Mesothelial cell of epicardium (in vitro differentiated cells): ENCODE data around the gene E2F1. TPM values are rescaled to one million over a fixed set of nuclear protein-coding genes. Genes with fewer than 3 reads are reported as not detected.
A peak's percentile ranks its signal among the peaks of the same experiment; 100 is the strongest.

Experiments used
- DNase-seq, 2 experiments: peaks; one replicate each; pipeline ENCODE4 v3.0.0; 2021; ENCODE audit warnings: low spot score in 2 of 2; ENCODE audit not compliant: unreplicated experiment in 2 of 2
- H3K27ac Mint-ChIP-seq: 2 replicates; pipeline ENCODE4 v1.8.0; 2021; ENCODE audit warnings: mixed read lengths
- H3K27me3 Mint-ChIP-seq: 2 replicates; pipeline ENCODE4 v1.8.0; 2021; ENCODE audit warnings: low read depth, mixed read lengths
- H3K36me3 Mint-ChIP-seq: 2 replicates; pipeline ENCODE4 v1.8.0; 2021; ENCODE audit warnings: mixed read lengths
- H3K4me1 Mint-ChIP-seq: 2 replicates; pipeline ENCODE4 v1.8.0; 2021; ENCODE audit warnings: mixed read lengths
- H3K4me3 Mint-ChIP-seq: 2 replicates; pipeline ENCODE4 v1.8.0; 2021; ENCODE audit warnings: mild to moderate bottlenecking, moderate library complexity, mixed read lengths
- H3K9me3 Mint-ChIP-seq: 2 replicates; pipeline ENCODE4 v1.8.0; 2021; ENCODE audit warnings: mixed read lengths
- CTCF ChIP-seq: fragments of 200-600 bp; sonication (generic); IDR thresholded peaks from one replicate; pipeline ENCODE4 v1.5.0; 2021; ENCODE audit warnings: antibody characterized with exemption; ENCODE audit not compliant: unreplicated experiment
- total RNA-seq: library from RNA; stranded (reverse); gene quantifications from 3 replicates; pipeline ENCODE4 v1.2.1, GENCODE V29; 2021

E2F1 gene
- total RNA-seq, 1 donor from 2014 or later, result 16.7 TPM

- H3K27ac Mint-ChIP-seq, result no peak overlapping the region
- DNase-seq, result no peak
- peaks cover 4% of the 10 kb centered on the region for H3K36me3 Mint-ChIP-seq
- TF ChIP-seq CTCF, result no peak
- no peaks in the 10 kb centered on the region for H3K27me3 Mint-ChIP-seq
- H3K9me3 Mint-ChIP-seq, result no peaks in the 10 kb centered on the region
- H3K4me1 Mint-ChIP-seq, result peaks cover 34% of the 10 kb centered on the region
- no peak overlapping the region for H3K4me3 Mint-ChIP-seq
Observed at GRCh38 chr20:33676652-33677645, 9.2 kb downstream of the E2F1 start.

- Mint-ChIP-seq H3K4me3 (peak overlapping the region; percentile 34), H3K27ac (peak overlapping the region; percentile 79), H3K4me1 (peaks cover 35% of the 10 kb centered on the region), H3K9me3 (no peaks in the 10 kb centered on the region), H3K27me3 (no peaks in the 10 kb centered on the region), H3K36me3 (peaks cover 7% of the 10 kb centered on the region)
- no peak for TF ChIP-seq CTCF
- DNase-seq, result no peak
Observed at GRCh38 chr20:33676121-33676520, 10.1 kb downstream of the E2F1 start.

- Mint-ChIP-seq H3K27me3 (no peaks in the 10 kb centered on the region), H3K27ac (peak overlapping the region; percentile 82)
Observed at GRCh38 chr20:33675136-33675959, 10.8 kb downstream of the E2F1 start.

DNA sequence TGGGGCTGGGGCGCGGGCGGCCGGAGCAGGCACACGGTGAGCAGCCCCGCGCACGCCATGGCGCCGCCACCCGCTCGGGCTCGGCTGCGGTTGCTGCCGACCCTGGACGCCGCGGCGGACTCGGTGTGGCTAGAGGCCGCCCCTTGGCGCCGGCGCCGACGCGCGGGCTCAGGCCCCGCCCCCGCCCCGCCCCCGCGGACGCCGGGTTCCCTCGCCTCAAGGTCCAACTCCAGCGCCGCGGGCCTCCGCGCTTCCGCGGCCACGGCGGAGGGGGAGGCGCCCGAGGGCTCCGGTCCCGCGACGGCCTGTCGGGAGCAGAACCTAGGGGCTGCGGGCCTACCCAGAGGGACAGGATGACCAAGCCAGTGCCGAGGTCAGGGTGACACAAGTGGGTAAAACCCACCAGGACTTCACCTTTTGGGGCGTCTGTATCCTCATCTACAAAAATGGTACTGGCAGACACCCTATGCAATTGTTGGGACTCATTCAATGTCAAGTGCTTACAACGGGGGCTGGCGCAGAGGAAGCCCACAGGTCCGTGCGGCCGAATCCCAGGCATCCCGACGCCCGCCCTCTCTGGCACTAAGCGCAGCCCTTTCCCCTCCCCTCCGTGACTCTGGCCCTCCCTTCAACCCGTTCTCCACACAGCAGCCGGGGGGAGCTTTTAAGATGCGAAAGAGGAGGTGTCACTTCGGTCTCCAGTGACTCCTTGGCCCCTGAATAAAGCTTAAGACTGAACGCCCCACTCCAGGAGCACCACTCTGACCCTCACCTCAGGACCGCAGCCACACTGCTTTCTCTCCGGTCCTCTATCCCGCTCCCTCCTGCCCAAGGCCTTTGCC lies 11.7 kb downstream of the E2F1 start, which contains the start of gene NECAB3:
Gene NECAB3, minus strand, starts transcription at position 135 of the 842 bp plus-strand sequence. Its CDS starts 76 bp downstream, at position 59.
- H3K4me3 Mint-ChIP-seq, result peak within 1 kb of the TSS; percentile 79
- peaks cover 12% of the 10 kb centered on the region for H3K36me3 Mint-ChIP-seq
- H3K4me1 Mint-ChIP-seq, result peaks cover 35% of the 10 kb centered on the region
- TF ChIP-seq CTCF, result no peak
- H3K27ac Mint-ChIP-seq, result peak within 1 kb of the TSS; percentile 82
- DNase-seq, result peak; percentile 73 to 85
- no peaks in the 10 kb centered on the region for H3K9me3 Mint-ChIP-seq
- no peaks in the 10 kb centered on the region for H3K27me3 Mint-ChIP-seq

More at GRCh38 chr20:33675136-33675959, 10.8 kb downstream of the E2F1 start:
- Mint-ChIP-seq H3K4me1 (peaks cover 35% of the 10 kb centered on the region), H3K4me3 (peak overlapping the region; percentile 66), H3K9me3 (no peaks in the 10 kb centered on the region), H3K36me3 (peaks cover 9% of the 10 kb centered on the region)
- DNase-seq, result no peak
- no peak for TF ChIP-seq CTCF
